Keratinocyte (primary cell): ENCODE measurements around the gene SF1.

Experiments
- EZH2 ChIP-seq: IDR thresholded peaks from one replicate; pipeline ENCODE4 v1.6.1; 2012; ENCODE audit warnings: inconsistent platforms, mild to moderate bottlenecking, low read length, moderate library complexity
- TF ChIP-seq, protein P1 (sequence below), 3 experiments: IDR thresholded peaks in 1 of 3; conservative IDR thresholded peaks in 1 of 3; optimal IDR thresholded peaks in 1 of 3; 2 replicates in 2 of 3; 3 replicates in 1 of 3; pipeline versions ENCODE3 to v1.5.1; 2011; ENCODE audit warnings: low read length in 3 of 3, mild to moderate bottlenecking in 3 of 3, moderate library complexity in 2 of 3, control low read depth in 1 of 3, inconsistent platforms in 1 of 3; ENCODE audit not compliant: insufficient read depth in 2 of 3; ENCODE audit errors: extremely low read depth in 1 of 3

DNA sequence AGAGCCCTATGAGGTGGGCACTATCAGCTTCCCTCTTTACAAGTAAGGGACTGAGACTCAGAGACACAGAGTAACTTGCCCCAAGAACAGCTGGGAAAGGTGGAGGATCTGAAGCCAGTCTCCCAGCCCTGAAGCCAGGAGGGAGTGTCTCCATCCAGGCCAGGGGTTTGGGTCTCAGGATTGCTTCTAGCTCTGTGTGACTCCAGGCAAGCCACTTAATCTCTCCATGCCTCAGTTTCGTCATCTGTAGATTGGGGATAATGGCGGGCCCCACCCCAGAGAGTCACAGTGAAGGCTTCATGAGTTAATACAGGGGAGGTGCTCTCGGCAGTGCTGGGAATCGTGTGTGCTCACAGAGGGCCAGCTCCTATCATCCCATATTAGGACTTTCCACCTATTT, 14.1 kb upstream of the SF1 start:
- TF ChIP-seq, protein P1, sequence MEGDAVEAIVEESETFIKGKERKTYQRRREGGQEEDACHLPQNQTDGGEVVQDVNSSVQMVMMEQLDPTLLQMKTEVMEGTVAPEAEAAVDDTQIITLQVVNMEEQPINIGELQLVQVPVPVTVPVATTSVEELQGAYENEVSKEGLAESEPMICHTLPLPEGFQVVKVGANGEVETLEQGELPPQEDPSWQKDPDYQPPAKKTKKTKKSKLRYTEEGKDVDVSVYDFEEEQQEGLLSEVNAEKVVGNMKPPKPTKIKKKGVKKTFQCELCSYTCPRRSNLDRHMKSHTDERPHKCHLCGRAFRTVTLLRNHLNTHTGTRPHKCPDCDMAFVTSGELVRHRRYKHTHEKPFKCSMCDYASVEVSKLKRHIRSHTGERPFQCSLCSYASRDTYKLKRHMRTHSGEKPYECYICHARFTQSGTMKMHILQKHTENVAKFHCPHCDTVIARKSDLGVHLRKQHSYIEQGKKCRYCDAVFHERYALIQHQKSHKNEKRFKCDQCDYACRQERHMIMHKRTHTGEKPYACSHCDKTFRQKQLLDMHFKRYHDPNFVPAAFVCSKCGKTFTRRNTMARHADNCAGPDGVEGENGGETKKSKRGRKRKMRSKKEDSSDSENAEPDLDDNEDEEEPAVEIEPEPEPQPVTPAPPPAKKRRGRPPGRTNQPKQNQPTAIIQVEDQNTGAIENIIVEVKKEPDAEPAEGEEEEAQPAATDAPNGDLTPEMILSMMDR (optimal IDR thresholded peaks at IDR 0.05 in 1 of 3, IDR thresholded peaks at IDR 0.05 in 1 of 3, conservative IDR thresholded peaks at IDR 0.05 in 1 of 3; ENCODE audit: extremely low read depth in 1 of 3, insufficient read depth in 2 of 3, low read length in 3 of 3) = no peak
- no peak for TF ChIP-seq EZH2
